IPS-20b (cell line): Measurements from ENCODE around the gene DHX15.

ENCODE experiments used
- H3K27ac ChIP-seq: one replicate; pipeline ENCODE4 v1.5.1; 2013; ENCODE audit warnings: low read length
- H3K27me3 ChIP-seq: 2 replicates; pipeline ENCODE4 v1.6.1; 2013; ENCODE audit warnings: mild to moderate bottlenecking, low read length, inconsistent platforms; ENCODE audit not compliant: insufficient read depth
- H3K36me3 ChIP-seq: 2 replicates; pipeline ENCODE4 v1.6.1; 2013; ENCODE audit warnings: low read depth, mild to moderate bottlenecking, inconsistent platforms, low read length, moderate library complexity; ENCODE audit not compliant: insufficient read depth
- H3K4me1 ChIP-seq: 2 replicates; pipeline ENCODE4 v1.6.1; 2013; ENCODE audit warnings: mild to moderate bottlenecking, control low read depth, inconsistent platforms, low read length, moderate library complexity; ENCODE audit not compliant: insufficient read depth
- H3K4me3 ChIP-seq: 2 replicates; pipeline ENCODE4 v1.5.1; 2013; ENCODE audit warnings: mild to moderate bottlenecking, low read length, inconsistent platforms
- H3K9ac ChIP-seq: 2 replicates; pipeline ENCODE4 v1.6.1; 2013; ENCODE audit warnings: low read depth, mild to moderate bottlenecking, inconsistent platforms, low read length, moderate library complexity
- H3K9me3 ChIP-seq: 2 replicates; pipeline ENCODE4 v1.6.1; 2013; ENCODE audit warnings: mild to moderate bottlenecking, low read depth, low read length, inconsistent platforms; ENCODE audit not compliant: insufficient read depth

The DHX15 gene

DNA sequence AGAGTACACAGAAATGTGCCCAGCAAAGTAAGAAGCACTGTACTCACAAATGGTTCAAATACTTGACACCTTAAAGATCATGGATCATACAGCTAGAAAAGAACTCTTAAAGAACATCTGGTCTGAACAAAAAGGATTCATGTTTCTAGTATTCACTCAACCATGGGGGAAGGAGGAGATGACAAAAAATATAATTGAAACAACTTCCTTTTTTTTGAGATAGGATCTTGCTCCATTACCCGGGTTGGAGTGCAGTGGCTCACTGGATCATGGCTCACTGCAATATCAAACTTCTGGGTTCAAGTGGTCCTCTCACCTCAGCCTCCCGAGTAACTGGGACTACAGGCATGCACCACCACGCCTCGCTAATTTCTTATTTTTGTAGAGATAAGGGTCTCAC, 6.0 kb downstream of the DHX15 start:
- no peaks in the 10 kb centered on the region for H3K9me3 ChIP-seq
- H3K36me3 ChIP-seq = peaks cover 90% of the 10 kb centered on the region
- H3K4me3 ChIP-seq = no peak overlapping the region
- H3K27me3 ChIP-seq = no peaks in the 10 kb centered on the region
- H3K9ac ChIP-seq = no peak overlapping the region
- H3K27ac ChIP-seq = no peak overlapping the region
- peaks cover 12% of the 10 kb centered on the region for H3K4me1 ChIP-seq

DNA sequence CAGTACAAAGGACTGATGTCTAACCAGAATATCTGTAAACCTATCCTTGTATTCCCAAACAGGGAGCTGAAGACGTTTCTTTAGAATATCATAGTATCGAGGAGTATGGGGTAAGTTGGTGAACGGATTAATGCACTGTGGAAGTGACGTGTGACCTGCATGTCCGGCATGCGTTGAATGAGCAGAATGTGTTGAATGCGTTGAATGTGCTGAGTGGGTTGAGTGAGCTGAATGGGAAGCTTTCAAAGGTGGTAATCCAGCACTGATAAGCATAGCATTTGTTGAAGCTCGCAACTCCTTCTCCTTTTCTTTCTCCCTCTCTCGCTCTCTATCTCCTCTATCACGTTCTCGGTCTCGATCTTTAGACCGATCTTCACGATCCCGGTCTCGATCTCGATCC, 8.1 kb downstream of the DHX15 start:
- Histone ChIP-seq H3K36me3 (peaks cover 95% of the 10 kb centered on the region), H3K4me1 (peaks cover 12% of the 10 kb centered on the region), H3K4me3 (no peak overlapping the region)

DNA sequence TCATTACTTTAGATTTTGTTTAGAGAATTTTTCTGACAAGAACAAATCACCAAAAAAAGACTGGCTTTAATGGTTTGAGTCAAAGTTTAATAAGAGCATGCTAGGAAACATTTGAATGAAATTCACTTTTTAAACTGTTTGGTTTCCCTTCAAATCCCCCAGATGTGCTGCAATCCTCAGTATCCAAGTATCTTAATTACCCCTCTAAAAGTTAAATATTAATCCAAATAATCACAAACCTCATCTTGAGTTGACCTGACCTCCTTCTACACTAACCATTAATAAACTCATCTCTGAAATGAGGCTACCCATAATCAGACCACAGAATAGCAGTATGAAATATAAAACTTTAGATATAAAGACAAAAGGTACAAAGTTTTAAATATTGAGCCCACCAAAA, 10.1 kb downstream of the DHX15 start:
- H3K4me1 ChIP-seq = peaks cover 10% of the 10 kb centered on the region
- no peak overlapping the region for H3K9ac ChIP-seq
- no peak overlapping the region for H3K4me3 ChIP-seq
- H3K27ac ChIP-seq = no peak overlapping the region
- H3K36me3 ChIP-seq = peaks cover 96% of the 10 kb centered on the region
- no peaks in the 10 kb centered on the region for H3K27me3 ChIP-seq
- H3K9me3 ChIP-seq = no peaks in the 10 kb centered on the region

More for the DNA sequence above, 8.1 kb downstream of the DHX15 start:
- no peaks in the 10 kb centered on the region for H3K27me3 ChIP-seq
- H3K9ac ChIP-seq = no peak overlapping the region
- no peaks in the 10 kb centered on the region for H3K9me3 ChIP-seq
- no peak overlapping the region for H3K27ac ChIP-seq

DNA sequence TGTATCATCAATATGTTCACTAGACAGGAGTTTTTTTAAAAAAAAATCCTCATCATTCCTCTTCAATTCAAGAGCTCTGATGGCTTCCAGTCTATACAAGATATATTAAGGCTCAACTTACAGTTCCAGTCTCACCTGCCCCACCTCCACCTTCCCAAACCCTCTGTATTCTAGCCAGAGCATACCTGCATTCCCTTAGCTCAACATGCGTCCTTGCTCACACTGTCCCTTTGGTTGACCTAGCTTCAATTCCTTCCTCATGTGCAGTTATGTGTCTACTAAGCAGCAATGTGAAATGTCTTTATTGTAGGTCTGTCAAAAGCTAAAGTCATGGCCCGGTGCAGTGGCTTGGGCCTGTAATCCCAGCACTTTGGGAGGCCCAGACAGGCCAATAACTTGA, 10.8 kb downstream of the DHX15 start:
- peaks cover 96% of the 10 kb centered on the region for H3K36me3 ChIP-seq
- H3K4me1 ChIP-seq = peaks cover 7% of the 10 kb centered on the region

DNA sequence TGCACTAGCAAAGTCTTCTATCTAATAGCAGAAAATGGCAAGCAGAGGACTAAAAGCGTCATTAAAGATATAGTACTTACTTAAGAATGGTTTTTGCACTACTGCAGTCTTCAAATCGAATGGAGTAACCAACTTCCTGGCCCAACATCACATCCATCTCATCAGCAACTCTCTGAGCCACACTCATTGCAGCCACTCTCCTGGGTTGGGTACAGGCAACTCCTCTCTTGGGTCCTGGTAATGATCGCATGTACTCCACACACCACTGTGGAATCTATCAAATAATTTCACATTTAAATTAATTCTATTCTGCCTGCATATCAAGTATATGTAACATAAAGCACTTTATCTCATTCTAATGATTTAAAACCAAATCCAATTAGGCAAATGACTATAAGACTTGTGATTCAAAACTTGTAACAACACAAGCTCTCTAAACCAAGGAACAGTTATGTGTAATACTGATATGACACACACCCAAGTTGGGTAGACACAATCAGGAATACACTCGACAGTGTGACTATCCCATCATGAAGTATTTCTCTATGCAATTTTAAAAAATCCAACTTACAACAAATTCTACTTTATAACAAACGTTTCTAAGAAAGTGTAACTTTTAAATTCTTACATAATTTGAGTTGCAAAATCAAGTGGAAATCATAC, 13.6 kb downstream of the DHX15 start:
- no peaks in the 10 kb centered on the region for H3K27me3 ChIP-seq
- no peak overlapping the region for H3K4me3 ChIP-seq
- H3K4me1 ChIP-seq = no peaks in the 10 kb centered on the region
- no peaks in the 10 kb centered on the region for H3K9me3 ChIP-seq
- no peak overlapping the region for H3K9ac ChIP-seq
- H3K27ac ChIP-seq = no peak overlapping the region
- peaks cover 97% of the 10 kb centered on the region for H3K36me3 ChIP-seq

More for the DNA sequence above, 10.8 kb downstream of the DHX15 start:
- no peak overlapping the region for H3K4me3 ChIP-seq
- no peak overlapping the region for H3K9ac ChIP-seq
- no peaks in the 10 kb centered on the region for H3K9me3 ChIP-seq
- no peaks in the 10 kb centered on the region for H3K27me3 ChIP-seq
- H3K27ac ChIP-seq = no peak overlapping the region

DNA sequence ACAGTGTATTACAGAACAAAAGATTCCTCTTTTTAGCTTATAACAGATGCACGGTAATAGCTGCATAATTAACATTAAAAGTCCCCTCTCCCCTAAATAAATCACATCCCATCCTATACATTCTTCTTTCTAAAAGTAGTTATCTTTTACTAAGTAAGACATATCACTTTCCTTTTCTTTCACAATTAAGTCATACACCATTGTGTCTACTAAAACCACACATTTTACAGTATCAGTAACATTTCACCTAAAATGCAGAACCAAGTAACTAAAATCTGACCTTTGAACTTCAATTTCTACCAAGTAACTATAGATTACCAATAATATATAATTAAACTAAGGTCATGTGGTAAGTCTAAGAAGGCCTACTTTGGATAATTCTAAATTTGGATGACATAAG, 14.2 kb downstream of the DHX15 start:
- Histone ChIP-seq H3K36me3 (peaks cover 97% of the 10 kb centered on the region), H3K27me3 (no peaks in the 10 kb centered on the region)

DNA sequence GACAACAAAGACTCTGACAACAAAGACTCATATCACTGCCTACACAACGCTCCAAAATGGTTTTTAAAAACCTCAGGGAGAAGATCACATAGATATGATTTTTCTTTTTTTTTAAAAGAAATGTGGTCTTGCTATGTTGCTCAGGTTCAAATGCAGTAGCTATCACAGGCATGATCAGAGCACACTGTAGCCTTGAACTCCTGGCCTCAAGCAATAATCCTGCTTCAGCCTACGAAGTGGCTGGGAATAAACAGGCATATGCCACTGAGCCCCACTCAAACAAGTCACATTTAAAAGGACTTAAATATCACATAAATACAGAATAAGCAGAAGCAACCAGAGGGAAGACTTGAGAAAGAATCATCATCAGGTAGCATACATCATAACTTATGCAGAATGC, 14.7 kb downstream of the DHX15 start:
- Histone ChIP-seq H3K9me3 (no peaks in the 10 kb centered on the region), H3K9ac (no peak overlapping the region), H3K36me3 (peaks cover 97% of the 10 kb centered on the region), H3K27me3 (no peaks in the 10 kb centered on the region), H3K4me3 (no peak overlapping the region), H3K27ac (no peak overlapping the region), H3K4me1 (no peaks in the 10 kb centered on the region)

More for the DNA sequence above, 14.2 kb downstream of the DHX15 start:
- H3K9ac ChIP-seq = no peak overlapping the region
- H3K27ac ChIP-seq = no peak overlapping the region
- no peak overlapping the region for H3K4me3 ChIP-seq
- H3K4me1 ChIP-seq = no peaks in the 10 kb centered on the region
- no peaks in the 10 kb centered on the region for H3K9me3 ChIP-seq

DNA sequence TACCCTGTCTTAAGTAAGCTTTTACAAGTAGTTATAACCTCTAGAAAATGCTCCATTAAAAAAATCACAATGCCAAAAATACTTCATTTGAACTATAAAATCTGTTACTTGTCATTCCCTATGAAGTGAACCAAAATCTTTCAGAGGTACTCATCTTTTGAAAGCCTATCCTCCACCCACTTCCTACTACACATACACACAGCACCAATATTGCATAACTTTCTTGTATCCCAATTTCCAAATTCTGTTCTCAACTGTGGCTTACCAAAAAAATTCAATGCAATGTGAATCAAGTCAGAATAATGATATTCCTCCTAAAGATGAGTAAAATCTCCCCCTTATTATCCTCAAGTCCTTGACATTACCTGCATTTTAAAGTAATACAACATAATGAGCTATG, 15.9 kb downstream of the DHX15 start:
- no peaks in the 10 kb centered on the region for H3K4me1 ChIP-seq
- no peaks in the 10 kb centered on the region for H3K9me3 ChIP-seq
- no peak overlapping the region for H3K27ac ChIP-seq
- no peaks in the 10 kb centered on the region for H3K27me3 ChIP-seq
- H3K9ac ChIP-seq = no peak overlapping the region
- no peak overlapping the region for H3K4me3 ChIP-seq
- peaks cover 97% of the 10 kb centered on the region for H3K36me3 ChIP-seq

DNA sequence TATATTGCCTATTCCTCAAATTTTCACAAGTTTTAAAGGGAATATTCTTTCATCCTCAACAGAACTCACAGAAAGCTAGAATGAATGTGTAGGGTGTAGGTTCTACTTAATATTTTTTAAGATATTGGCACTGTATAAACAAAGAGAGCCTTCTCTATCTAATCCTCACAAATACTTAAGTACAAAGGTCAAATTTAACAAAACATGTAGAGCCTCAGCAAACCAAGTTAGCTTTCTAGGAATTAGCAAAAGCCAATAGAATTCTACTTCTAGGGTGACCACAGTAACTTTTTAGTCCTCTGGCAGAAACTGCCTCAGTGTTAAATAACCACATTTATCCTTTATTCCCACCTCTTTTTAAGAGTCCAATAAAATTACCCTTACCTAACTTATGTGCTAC, 19.3 kb downstream of the DHX15 start:
- H3K9me3 ChIP-seq = no peaks in the 10 kb centered on the region
- H3K4me1 ChIP-seq = no peaks in the 10 kb centered on the region
- H3K4me3 ChIP-seq = no peak overlapping the region
- H3K27ac ChIP-seq = no peak overlapping the region
- H3K9ac ChIP-seq = no peak overlapping the region
- H3K36me3 ChIP-seq = peaks cover 93% of the 10 kb centered on the region
- H3K27me3 ChIP-seq = no peaks in the 10 kb centered on the region

DNA sequence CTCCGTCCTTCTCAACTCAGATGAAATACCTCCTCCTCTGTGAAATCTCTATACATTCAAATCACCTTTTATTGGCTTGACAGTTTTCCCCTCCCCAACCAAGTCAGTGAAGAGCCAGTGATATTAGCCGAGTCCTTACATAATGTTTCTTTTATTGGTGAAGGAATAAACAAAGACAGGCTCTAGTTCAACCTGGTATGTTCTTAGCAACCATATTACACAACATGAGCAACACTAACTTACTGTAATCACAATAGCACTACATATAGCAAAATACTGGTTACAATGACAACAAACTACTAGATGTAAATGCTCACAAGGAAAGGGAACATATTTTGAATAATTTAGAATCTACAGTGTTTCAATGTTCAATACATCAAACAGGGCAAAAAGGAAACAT, 19.9 kb downstream of the DHX15 start:
- no peak overlapping the region for H3K9ac ChIP-seq
- H3K4me1 ChIP-seq = peaks cover 4% of the 10 kb centered on the region; the same call in 1 of the 2 replicates
- H3K27me3 ChIP-seq = no peaks in the 10 kb centered on the region
- no peaks in the 10 kb centered on the region for H3K9me3 ChIP-seq
- peaks cover 92% of the 10 kb centered on the region for H3K36me3 ChIP-seq
- H3K4me3 ChIP-seq = no peak overlapping the region
- no peak overlapping the region for H3K27ac ChIP-seq

DNA sequence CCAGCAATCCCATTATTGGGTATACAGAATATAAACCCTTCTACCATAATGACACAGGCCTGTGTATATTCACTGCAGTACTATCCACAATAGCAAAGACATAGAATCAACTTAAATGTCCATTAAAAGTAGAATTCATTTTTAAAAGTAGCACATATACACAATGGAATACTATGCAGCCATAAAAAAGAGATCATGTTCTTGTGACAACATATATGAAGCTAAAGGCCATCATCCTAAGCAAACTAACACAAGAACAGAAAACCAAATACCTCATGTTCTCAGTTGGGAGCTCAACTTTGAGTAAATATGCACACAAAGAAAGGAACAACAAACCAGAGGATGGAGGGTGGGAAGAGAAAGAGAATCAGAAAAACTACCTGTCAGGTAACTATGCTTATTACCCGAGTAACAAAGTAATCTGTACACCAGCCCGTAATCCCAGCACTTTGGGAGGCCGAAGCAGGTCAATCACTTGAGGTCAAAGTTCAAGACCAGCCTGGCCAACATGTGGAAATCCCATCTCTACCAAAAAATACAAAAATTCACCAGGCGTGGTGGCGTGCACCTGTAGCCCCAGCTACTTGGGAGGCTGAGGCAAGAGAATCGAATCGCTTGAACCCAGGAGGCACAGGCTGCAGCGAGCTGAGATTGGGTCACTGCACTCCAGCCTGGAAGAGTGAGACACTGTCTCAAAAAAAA, 22.8 kb downstream of the DHX15 start:
- H3K9ac ChIP-seq = no peak overlapping the region
- no peak overlapping the region for H3K4me3 ChIP-seq
- no peak overlapping the region for H3K27ac ChIP-seq
- H3K9me3 ChIP-seq = no peaks in the 10 kb centered on the region
- no peaks in the 10 kb centered on the region for H3K27me3 ChIP-seq
- peaks cover 20% of the 10 kb centered on the region for H3K4me1 ChIP-seq
- peaks cover 91% of the 10 kb centered on the region for H3K36me3 ChIP-seq

DNA sequence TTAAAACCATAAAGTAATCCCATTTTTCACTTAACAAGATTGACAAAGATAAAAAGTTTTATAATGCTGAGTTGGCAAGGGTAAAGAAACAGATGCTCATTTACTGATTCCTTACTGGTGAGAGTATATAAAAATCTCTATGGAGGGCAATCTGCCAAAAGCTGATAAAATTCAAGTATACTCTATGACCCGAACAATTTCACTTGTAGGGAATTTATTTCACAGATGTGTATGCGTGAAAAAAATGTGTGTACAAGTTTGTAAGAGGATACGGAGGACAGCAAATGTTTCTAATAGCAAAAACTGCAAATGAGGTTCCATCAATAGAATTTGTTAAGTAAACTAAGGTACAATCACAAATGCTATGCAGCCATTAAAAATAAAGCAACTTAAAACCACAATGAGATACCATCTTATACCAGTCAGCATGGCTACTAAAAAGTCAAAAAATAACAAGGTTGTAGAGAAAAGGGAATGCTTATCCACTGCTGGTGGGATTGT, 23.4 kb downstream of the DHX15 start:
- peaks cover 91% of the 10 kb centered on the region for H3K36me3 ChIP-seq
- peaks cover 20% of the 10 kb centered on the region for H3K4me1 ChIP-seq
- H3K4me3 ChIP-seq = no peak overlapping the region
- H3K9ac ChIP-seq = no peak overlapping the region
- H3K9me3 ChIP-seq = no peaks in the 10 kb centered on the region
- no peaks in the 10 kb centered on the region for H3K27me3 ChIP-seq
- H3K27ac ChIP-seq = no peak overlapping the region
